Measurements from ENCODE around the gene HOXA9. TPM values are rescaled to one million over a fixed set of nuclear protein-coding genes. Genes with fewer than 3 reads are reported as not detected.

HOXA9 gene
- total and polyA plus RNA-seq, 2 experiments from 2014 or later, result 3.6 to 4.4 TPM

GRCh38 chr7:27121684-27122076, 43.7 kb downstream of the HOXA9 start:
- no peaks in the 10 kb centered on the region for H3K9me3 ChIP-seq (ENCODE audit: low read depth)
- no peak for TF ChIP-seq EZH2 (IDR thresholded peaks at IDR 0.05; ENCODE audit: borderline replicate concordance)
- no peak for TF ChIP-seq CTCF (IDR thresholded peaks at IDR 0.05; ENCODE audit: poor library complexity)
- TF ChIP-seq EZH2phosphoT487 (IDR thresholded peaks at IDR 0.05; ENCODE audit: low read depth, severe bottlenecking, unreplicated experiment), result no peak
- H3K4me3 ChIP-seq, result no peak overlapping the region
- no peaks in the 10 kb centered on the region for H3K36me3 ChIP-seq (replicated peaks; ENCODE audit: insufficient read depth, low read depth)
- H2AFZ ChIP-seq, result no peak overlapping the region
- peak overlapping the region; percentile 89 for H3K27ac ChIP-seq
- peaks cover 21% of the 10 kb centered on the region for H3K79me2 ChIP-seq
- peak overlapping the region; percentile 66 for H3K4me2 ChIP-seq
- H3K4me1 ChIP-seq (ENCODE audit: insufficient read depth), result peaks cover 11% of the 10 kb centered on the region
- no peaks in the 10 kb centered on the region for H4K20me1 ChIP-seq (ENCODE audit: insufficient read depth, poor library complexity, severe bottlenecking)
- H3K9me2 ChIP-seq (replicated peaks; ENCODE audit: insufficient read depth), result no peaks in the 10 kb centered on the region
- DNase-seq (ENCODE audit: low spot score), result no peak
- peaks cover 67% of the 10 kb centered on the region for H3K27me3 ChIP-seq
- 43% methylated on average over 7 of the region's 7 CpGs for WGBS (ENCODE audit: low lambda C conversion rate, missing lambda C conversion rate)

GRCh38 chr7:27119412-27119911, 45.9 kb downstream of the HOXA9 start:
- Histone ChIP-seq H3K4me2 (no peak overlapping the region), H3K36me3 (replicated peaks; ENCODE audit: insufficient read depth, low read depth) (no peaks in the 10 kb centered on the region), H4K20me1 (ENCODE audit: insufficient read depth, poor library complexity, severe bottlenecking) (no peaks in the 10 kb centered on the region), H3K9me2 (replicated peaks; ENCODE audit: insufficient read depth) (no peaks in the 10 kb centered on the region), H3K79me2 (peaks cover 21% of the 10 kb centered on the region), H2AFZ (no peak overlapping the region), H3K4me1 (ENCODE audit: insufficient read depth) (peaks cover 11% of the 10 kb centered on the region), H3K27ac (no peak overlapping the region), H3K27me3 (peaks cover 64% of the 10 kb centered on the region), H3K9me3 (ENCODE audit: low read depth) (no peaks in the 10 kb centered on the region), H3K4me3 (no peak overlapping the region)
- WGBS (ENCODE audit: low lambda C conversion rate, missing lambda C conversion rate), result 80% methylated on average over 1 of the region's 1 CpG
- DNase-seq (ENCODE audit: low spot score), result no peak
- TF ChIP-seq CTCF (IDR thresholded peaks at IDR 0.05; ENCODE audit: poor library complexity), result no peak
- TF ChIP-seq EZH2 (IDR thresholded peaks at IDR 0.05; ENCODE audit: borderline replicate concordance), result no peak
- TF ChIP-seq EZH2phosphoT487 (IDR thresholded peaks at IDR 0.05; ENCODE audit: low read depth, severe bottlenecking, unreplicated experiment), result no peak

GRCh38 chr7:27118580-27118979, 46.8 kb downstream of the HOXA9 start:
- H3K79me2 ChIP-seq, result peaks cover 22% of the 10 kb centered on the region
- H3K27me3 ChIP-seq, result peaks cover 59% of the 10 kb centered on the region
- peaks cover 12% of the 10 kb centered on the region for H3K4me1 ChIP-seq (ENCODE audit: insufficient read depth)
- H2AFZ ChIP-seq, result no peak overlapping the region
- H3K36me3 ChIP-seq (replicated peaks; ENCODE audit: insufficient read depth, low read depth), result no peaks in the 10 kb centered on the region
- no peaks in the 10 kb centered on the region for H4K20me1 ChIP-seq (ENCODE audit: insufficient read depth, poor library complexity, severe bottlenecking)
- no peak overlapping the region for H3K4me2 ChIP-seq
- H3K4me3 ChIP-seq, result no peak overlapping the region
- no peak for DNase-seq (ENCODE audit: low spot score)
- TF ChIP-seq EZH2 (IDR thresholded peaks at IDR 0.05; ENCODE audit: borderline replicate concordance) (no peak), CTCF (IDR thresholded peaks at IDR 0.05; ENCODE audit: poor library complexity) (no peak)
- no peaks in the 10 kb centered on the region for H3K9me2 ChIP-seq (replicated peaks; ENCODE audit: insufficient read depth)
- no peak overlapping the region for H3K27ac ChIP-seq
- 62% methylated on average over 3 of the region's 3 CpGs for WGBS (ENCODE audit: low lambda C conversion rate, missing lambda C conversion rate)
- no peaks in the 10 kb centered on the region for H3K9me3 ChIP-seq (ENCODE audit: low read depth)

Data from hepatocyte (in vitro differentiated cells).